CD1c-positive myeloid dendritic cell (primary cell): ENCODE measurements around the gene HOXC5.
"Not testable (repeated sequence)": the region's sequence is repeated elsewhere in the genome, so short reads cannot be mapped to it uniquely, and the experiment has no call there.

ENCODE experiments used
- DNase-seq: peaks from one replicate; pipeline ENCODE4 v3.0.0-alpha.2; 2016; ENCODE audit errors: extremely low spot score

Gene HOXC5

DNA sequence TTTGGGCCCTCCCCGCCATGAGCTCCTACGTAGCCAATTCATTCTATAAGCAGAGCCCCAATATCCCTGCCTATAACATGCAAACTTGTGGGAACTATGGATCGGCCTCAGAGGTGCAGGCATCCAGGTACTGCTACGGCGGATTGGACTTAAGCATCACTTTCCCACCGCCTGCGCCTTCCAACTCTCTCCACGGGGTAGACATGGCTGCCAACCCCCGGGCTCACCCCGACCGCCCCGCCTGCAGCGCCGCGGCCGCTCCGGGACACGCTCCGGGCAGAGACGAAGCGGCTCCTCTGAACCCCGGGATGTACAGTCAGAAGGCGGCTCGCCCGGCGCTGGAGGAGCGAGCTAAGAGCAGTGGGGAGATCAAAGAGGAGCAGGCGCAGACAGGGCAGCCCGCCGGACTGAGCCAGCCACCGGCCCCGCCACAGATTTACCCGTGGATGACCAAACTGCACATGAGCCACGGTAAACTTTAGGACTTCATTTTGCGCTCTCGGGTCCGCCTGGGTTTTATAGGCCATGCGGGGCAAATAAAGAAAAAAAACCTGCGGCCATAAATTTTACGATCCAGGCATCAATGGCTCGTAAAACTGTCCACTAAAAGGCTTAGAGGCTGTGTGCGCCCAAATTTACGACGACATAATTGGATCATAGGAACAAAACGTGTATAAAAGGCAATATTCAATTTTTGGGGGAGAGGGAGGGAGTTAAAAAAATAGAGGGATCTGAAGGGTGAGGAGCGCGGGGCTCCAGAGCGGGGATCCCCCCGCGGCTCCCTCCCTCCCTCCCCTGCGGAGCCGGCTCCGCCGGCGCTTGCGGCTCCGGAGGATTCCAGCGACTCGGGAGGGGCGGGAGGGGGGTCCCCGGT lies 493 bp downstream of the HOXC5 start:
- no peak for DNase-seq

DNA sequence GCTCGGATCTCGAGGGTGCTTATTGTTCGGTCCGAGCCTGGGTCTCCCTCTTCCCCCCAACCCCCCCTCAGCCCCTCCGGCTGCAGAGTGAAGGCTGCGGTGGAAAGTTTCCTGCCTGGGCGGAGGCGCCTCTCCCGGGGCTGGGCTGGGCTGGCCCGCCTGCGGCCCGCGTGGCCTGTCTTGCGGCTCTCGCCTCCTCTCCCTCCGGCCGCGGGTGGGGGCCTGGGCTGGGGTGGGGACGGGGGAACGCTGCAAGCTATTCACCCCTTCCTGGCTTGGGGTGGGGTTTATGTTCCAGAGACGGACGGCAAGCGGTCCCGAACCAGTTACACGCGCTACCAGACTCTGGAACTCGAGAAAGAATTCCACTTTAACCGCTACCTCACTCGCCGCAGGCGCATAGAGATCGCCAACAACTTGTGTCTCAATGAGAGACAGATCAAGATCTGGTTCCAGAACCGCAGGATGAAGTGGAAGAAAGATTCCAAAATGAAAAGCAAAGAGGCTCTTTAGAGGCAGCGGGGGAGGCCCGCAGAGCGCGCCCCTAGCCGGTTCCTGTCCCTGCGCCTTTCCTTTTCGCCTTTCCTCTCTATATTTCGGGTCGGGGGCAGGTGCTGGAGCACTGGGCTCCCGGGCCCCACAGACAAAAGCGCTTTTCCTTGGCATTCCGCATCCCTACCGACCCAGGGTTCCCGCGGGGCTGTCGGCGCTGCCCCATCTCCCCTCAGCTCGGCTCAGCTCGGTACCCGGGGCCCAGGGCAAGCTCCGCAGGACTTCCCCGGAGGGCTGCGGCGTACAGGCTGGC lies 1.3 kb downstream of the HOXC5 start:
- no peak for DNase-seq

DNA sequence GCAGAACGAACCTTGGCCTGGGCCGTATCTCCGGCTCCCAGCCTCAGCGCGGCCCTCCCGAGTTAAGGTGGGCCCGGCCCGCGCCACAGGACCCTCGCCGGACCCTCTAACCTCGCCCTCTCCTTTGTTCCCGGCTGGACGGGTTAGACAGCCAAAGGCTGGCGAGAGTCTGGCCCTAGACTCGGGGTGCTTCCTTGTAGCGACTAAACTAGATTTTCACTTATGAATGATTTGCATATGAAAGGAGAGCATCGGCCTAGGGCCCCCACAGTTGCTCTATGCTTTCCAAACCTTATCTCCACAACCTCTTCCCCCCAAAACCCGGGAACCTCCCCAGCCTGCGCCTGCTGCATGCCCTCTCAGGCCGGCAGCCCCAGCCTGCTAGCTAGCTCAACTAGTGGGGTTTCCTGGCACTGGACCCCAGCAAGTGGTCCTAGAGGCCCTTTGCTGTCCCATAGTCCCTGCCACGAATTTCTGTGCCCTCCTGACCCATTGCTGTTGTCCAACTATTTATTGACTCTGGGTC lies 2.0 kb downstream of the HOXC5 start:
- no peak for DNase-seq

DNA sequence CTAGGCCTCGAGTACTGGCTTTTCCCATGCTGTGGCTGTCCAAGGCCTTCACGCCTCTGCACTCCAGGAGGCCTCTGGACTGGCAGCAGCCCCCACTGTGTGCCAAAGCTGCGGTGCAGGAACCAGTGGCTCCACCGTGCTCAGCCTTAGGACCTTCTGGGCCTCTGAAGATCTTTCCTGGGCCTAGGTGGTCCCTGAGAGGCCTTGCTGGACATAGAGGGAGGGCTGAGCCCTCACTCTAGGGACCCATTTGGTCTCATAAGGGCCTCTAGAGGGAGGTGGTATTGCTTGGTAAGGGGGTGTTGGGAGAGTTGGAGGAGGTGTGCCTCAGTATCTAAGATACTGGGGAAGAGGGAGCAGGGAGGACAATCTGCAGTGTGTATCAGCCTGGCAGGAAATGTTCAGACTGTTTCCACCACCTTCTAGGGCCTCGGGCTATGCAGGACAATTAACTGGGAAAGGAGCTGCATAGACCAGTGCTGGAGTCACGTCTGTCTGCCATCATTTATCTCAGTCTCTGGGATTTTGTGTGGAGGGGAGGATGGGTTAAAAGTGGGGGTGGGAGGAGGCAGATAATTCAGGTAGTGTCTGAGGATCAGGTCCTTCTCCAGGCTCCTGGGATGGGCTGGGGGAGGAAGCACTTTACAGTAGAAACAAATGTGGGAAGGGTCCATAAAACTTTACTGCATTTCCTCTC lies 2.9 kb downstream of the HOXC5 start:
- DNase-seq, result no peak

DNA sequence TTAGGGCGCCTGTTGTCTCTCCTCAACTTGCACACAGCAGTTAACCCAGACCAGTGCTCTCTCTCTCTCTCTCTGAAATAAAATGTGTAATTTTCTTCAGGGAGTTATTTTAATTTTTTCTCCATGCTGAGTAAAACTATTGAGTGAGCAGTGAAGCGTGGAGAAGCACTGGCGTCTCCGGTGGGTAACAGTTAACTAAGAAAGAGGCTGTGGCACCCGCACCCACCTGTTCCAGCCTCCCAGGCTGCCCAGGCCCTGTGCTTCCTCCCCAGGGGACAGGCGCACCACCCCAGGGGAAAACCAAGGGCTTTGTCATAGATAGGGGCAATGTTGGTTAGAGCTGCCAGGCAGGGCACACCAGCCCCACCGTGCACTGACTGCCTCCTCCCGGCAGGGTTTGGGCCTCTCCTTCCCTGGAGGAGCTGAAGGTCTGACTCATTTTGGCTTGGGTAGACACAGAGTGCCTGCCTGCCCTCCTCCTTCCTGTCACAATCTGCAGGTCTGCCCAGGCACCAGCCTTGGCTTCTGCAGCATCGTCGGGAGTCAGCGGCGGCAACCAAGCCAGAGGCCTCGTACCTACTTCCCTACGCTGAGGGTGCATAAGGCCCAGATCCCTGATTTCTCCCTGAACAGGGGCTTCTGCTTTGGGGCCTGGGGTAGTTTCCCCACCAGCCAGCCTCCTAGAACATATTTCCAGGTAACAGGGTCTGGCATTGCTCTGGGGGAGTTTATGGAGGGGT lies 3.9 kb downstream of the HOXC5 start:
- no peak for DNase-seq

DNA sequence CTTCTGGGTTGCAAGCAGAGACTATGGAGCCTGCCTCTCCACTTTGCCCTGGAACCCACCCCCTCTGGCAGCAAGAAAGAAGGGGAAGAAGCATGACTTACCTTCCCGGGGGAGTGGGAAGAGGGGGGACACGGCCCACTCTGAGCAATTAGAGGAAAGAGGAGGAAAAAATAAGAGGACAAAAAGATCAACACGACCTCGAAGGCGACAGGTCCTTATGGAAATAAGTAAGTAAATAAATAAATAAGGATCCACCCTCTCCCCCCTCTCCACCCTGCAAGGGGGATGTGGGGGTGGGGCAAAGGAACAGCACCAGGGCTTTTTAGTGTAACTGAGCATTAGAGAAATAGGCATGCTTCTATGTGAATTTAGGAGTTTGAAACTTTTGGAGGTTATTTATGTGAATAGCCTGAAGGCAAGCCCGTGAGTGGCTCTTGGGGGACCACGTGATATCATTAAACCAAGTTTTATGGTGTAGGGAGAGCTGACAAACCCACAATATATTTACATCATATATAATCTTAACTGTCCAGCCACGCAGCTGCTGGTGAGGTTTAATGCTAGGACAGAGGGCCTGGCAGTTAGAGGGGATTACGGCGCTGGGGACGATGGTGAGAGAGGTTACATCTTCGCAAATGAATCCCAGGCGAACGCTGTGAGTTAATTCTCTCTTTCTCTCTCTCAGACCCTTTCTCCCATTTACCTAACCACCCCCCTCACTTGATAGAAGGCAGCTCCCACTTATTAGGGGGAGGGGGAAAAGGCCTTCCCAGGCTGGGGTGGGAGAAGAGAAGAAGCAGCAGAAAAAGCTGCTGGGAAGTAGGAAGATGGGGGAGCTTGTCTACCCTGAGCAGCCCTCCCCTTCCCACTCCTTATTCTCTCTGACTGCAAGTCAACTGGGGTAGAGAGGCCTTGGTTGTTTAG lies 4.8 kb downstream of the HOXC5 start:
- no peak for DNase-seq

DNA sequence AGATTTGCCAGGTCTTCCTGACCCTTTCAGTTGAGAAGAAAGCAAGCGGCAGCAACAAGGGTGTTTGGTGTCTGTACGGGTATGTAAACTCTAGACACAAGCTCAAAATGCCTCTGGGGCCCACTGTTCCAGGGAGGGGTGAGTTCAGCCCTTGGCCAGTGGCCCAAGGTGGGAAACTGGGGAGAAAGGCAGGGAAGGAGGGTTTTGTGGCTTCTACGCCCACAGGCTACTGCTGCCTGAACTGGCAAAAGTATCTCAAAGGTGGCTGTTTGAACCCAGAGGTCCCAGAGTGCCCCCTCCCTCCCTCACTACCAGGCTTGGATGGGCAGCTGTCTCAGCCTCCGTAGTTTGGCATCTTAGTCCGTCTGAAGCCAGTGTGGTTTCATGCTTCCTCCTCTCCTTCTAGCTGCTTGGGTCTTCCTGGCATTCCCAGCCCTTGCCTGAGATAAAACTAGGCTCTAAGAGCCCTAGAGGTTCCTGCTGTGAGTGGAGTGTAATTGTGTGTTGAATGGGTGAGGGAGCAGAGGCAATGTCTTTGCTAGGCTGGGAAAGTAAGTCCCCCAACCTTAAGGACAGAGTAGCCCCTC lies 5.5 kb downstream of the HOXC5 start:
- no peak for DNase-seq

DNA sequence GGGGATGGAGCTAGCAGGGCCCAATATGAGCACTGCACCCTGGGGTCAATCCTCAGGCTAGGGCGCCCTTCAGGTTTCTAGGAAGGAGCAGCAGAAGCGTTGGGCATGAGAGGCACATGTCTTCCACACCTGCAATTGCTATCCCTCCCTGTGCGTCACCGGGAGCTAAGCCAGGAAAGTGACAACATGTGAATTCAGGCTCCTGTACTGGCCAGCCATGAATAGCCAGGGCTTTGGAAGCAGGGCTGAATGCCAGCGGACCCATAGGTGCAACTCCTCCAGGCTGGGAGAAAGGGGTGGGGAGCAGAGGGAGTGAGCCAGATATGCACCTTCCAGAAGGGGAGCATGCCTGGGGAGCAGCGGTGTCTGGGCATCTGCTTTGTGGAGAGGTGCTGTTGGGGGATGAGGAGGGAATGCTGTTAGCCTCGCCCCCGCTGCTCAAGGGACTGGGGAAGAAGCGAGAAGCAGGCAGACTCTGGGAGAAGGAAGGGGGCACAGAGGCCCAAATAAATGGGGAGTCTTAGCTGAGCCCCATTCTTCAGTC lies 6.1 kb downstream of the HOXC5 start:
- no peak for DNase-seq

DNA sequence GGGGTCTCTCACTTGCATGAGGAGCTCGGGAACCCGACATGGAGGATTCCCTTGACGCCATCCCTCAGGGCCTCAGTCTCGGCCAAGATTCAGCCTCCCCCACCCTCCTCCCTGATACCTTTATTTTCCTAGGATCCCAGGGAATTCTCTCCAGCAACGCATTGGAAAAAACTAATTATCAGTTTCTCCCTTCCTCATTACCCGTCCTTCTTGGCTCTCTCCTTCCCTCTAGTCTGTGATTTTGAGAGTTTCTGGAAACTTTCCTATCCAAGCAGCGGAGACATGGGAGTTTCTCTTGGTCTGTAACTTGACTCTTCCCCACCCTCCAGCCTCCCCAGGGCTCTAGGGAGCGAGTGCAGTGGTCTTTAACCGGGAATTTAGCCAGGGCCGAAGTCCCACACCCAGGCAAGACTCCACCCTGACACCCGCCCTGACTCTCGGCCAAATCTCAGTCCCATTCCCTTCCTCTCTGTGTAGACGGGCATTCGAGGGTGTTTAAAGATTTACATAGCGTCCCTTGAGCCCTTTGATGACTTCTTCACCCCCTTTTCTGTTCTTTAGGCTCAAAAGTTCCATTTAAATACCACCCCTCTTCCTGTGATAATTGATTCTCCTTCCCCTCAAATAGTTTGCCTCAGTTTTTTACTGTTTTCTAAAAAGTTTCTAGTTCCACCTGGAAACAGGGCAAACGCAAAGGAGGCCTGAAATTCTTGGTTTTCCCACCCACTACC lies 6.7 kb downstream of the HOXC5 start:
- no peak for DNase-seq

DNA sequence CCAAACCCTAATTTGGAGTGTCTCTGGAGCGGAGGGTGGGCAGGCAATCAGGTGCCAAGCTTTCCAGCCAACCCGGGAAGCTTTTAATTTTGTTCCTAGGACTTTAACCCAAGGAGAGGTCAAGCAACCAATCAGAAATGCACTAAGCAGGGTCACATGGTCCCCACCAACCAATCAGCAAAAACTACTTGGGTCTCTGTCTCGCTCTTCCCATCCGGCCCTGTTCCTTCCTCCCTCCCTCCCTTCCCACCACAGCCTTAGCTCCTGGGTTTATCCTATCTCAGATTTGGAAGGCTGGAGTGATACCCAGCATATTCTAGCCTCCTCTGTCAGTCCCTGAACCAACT lies 7.3 kb downstream of the HOXC5 start:
- no peak for DNase-seq

DNA sequence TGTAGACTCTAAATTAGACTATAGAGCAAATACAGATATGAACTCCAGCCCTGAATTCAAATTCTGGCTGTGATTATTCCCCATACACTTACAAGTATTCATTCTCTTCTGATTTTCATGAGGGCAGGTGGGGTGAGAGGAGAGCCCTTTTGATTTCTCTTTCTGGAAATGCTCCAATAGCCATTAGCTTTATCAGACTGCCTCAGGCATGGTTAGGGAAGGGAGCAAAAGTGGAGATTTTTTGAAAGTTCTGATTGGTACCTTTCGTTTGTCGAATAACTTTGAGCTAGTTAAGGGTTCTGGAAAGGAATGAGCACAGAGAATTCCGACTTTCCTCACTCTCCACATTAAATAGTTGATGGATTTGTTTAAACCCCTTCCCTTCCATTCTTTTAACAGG lies 7.8 kb downstream of the HOXC5 start:
- no peak for DNase-seq

DNA sequence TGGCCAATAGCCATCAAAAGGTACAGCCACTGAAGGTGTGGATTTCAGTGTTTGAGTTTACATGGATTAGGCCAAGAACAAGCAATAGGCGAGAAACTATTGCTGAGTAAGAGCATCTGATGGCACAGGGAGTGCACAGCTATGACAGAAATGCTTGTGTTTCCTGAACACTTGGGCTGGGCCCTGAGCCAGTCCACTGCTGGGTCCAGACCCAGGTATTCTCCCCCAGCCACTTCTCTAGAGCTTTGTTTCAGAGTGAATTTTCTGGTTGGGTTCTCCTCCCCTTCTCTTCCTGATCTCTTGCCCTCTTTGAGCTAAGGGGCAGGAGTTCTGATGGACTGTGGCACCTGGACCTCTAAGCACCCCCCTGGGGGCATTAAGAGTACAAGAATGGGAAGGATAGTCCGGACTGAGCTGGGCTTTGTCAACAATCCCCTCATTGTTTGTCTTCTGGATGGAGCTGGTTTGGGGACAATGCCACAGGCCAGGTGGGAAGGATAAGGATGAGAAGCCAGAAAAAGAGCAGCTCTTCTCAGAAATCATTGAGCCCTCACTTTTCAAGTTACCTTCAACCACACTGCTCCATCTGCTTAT lies 8.3 kb downstream of the HOXC5 start:
- no peak for DNase-seq

DNA sequence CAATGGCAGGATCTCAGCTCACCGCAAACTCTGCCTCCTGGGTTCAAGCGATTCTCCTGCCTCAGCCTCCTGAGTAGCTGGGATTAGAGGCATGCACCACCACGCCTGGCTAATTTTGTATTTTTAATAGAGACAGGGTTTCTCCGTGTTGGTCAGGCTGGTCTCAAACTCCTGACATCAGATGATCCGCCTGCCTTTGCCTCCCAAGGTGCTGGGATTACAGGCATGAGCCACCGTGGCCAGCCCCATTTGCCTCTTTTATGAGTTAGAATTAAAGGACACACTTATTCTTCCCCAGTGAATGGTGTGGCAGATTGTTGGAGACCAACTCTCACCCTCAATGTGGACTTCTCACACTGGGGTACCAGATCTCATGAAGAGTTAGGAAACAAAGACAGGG lies 9.2 kb downstream of the HOXC5 start:
- DNase-seq, result not testable (repeated sequence)

DNA sequence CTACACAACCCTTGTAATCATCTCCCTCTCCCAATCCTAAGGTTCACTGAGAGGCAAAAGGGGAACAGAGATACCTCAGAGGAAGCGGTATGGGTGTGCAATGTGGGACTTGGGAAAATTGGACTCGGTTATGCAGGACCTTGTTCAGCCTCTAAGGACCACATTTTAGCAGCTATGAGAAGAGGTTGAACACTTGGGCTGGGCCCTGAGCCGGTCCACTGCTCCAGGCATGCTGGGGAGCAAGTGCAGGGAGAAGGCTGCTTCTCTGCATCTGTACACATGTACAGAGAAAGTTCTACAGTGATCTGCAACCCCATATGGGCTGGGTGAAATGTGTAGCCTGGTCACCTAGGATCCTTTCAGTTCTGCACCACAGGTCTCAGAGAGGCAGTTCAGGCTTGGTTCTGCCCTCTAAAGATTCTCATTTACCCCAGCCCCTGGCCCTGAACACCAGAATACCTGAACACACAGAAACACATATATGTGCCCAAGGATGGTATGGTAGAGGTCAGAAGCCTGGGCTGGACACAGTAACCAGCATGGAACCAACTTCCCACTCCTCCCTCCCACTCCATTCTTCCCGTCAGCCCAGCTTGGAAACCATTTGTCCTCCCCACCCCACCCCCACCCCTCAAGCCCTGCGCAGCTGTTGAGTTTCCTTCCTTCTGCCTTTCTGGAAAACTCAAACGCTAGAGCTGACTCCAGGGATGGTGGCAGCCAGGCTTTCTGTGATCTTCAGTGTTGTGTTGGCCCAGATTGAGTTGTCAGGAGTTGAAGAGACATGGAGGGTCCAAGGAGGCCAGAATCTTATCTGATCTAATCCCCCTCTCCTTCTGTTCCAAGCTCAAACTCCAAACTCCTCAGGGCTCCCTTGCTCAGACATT lies 10.4 kb downstream of the HOXC5 start:
- no peak for DNase-seq

DNA sequence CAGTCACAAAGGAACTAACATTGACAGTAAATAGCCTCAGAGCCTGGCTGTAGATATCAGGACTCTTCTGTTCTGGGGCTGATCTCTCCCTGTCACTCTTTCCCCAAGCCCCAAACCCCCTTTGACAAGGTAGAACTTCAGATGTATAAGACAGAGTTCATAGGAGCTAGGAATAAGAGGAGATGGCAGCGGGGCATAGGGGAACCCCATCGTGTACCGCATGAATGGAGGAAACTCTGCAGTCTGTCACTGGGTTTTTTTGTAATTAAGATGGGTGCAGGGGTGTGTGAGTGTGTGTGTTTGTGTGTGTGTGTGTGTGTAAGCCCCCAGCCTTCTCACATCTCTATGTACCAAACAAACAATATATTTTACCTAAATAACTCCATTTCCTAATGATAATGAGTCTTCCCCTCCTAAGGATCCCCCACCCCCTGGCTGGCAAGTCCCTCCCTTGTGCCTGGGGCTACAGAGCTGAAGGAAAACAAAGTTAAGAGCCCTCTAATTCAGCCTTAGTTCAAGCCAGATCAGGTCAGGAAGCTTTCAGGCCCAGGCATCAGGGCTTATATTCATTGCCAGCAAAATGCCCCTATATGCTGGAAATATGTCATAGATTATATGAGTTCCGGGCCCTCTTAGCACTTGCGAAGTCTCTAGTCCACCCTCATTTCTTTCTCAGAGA lies 11.7 kb downstream of the HOXC5 start:
- DNase-seq, result no peak

DNA sequence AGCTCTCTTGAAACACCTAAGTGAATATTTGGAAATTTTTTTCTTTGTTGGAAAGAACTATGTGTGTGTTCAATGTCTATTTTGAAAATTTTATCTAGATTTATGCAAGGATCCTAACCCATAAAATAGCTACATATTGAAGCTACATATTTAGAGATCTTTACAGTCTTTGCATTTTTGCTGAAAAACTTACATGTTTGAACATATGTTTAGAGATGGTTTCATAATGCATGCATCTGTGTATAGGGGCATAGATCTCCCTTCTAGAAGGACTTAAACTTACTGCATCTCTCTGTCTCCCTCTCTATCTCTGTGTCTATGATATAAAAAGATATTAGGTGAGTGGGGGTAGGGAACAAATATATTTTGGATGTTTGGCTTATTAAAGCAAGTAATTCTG lies 12.6 kb downstream of the HOXC5 start:
- no peak for DNase-seq

DNA sequence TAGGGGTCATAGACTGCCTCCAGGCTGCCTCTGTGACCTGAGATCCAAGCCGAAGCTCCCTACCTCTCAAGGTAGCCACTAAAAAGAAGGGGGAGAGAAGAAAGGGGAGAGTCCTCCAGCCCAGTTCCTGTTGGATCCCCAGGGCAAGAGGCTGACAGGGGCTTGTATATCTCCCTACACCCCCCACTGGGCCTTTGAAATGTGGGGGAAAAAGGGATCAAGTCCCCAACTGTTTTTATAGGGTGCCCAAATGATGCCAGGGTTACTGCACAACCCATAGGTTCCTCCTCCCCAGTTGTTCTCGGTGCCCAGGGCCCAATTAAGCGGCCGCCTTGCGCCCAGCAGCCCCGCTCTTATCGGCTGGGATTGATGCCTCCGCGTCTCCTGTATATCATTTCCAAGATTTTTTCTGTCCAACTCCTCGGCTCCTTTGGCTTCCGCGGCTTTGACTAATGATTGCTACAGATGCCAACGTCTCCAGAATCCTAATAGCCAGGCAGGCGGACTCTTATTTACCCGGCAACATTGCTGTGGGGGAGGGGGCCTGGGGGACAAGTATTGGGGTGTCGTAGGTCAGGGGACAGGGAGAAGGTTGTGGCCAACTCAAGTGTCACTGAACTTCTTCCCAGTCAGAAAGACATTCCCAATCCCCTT lies 13.1 kb downstream of the HOXC5 start:
- DNase-seq, result no peak
